Measurements from ENCODE around the gene GPR21.

The GPR21 gene

GRCh38 chr9:123063896-123064295 lies 30.4 kb downstream of the GPR21 start:
- no peak for DNase-seq (ENCODE audit: low spot score)

DNA sequence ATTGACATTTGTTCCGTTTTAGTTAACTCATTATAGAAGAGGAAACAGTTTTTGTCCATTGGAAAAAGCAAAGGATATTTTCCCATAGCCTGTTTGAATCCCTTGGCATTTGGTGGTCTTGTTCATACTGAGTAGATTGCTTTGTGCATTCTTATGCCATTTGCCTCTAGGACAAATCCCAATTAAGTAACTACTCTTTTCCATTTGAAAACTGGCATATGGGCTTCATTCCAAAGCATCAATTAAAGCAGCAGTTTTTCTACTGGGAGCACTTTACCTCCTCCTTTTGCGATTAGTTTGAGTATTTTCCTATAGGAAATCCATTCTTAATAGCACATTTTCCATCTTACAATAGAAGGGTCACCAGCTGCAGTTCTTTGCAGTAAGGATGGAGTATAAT lies 31.2 kb downstream of the GPR21 start:
- DNase-seq (ENCODE audit: low spot score), result no peak

DNA sequence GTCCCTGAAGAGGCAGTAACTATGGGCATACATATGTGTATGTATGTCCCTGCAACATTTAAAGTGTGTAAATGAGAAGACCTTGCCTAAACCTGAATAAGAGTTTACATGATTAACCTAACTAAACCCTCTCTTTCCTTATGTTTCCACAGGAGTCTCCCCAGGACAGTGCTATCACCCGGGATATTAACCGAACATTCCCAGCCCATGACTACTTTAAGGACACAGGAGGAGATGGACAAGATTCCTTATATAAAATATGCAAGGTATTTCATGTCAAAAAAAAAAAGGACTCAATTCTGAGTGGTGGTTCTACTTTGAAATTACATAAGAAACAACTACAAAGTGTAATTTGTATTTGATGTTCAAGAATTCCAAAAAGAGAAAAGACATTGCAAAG lies 31.7 kb downstream of the GPR21 start:
- no peak for DNase-seq (ENCODE audit: low spot score)

DNA sequence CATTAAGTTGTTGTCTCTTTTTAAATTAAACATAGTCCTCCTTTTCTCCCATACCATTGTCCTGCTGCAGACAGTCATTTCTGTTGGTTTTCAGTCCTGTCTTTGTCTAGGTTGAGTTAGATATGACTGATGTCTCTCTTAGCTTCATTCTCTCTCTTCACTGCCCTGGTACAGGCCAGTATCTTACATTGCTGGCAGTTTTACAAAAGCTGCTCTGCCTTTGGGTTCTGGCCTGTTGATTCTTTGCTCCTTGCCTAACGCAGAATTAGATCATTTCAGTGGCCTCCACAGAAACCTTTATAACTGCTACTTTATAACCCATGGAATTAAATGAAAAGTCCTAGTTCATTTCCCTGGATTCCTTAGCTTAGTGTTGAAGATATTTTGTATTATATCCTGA lies 33.7 kb downstream of the GPR21 start:
- no peak for DNase-seq (ENCODE audit: low spot score)

DNA sequence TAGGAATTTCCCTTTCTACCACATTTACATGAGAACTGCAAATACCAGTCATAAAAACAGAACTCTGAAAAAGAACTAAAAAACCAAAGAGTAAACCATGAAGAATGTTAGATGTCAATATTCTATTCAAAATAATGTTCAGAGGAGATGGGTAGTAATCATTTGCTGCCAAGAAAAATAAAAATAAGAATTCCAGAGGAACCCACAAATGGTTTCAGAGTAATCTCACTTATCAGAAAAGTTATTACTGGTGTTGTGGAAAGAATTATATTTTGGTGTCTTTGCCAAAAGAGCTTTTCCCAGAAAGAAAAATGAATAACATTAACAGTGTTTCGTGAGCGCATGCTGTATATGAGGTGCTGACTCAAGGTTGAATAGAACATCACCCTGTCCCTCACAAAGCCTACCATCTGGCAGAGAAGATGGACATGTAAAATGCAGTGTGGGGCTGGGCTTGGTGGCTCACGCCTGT lies 35.6 kb downstream of the GPR21 start:
- no peak for DNase-seq (ENCODE audit: low spot score)

DNA sequence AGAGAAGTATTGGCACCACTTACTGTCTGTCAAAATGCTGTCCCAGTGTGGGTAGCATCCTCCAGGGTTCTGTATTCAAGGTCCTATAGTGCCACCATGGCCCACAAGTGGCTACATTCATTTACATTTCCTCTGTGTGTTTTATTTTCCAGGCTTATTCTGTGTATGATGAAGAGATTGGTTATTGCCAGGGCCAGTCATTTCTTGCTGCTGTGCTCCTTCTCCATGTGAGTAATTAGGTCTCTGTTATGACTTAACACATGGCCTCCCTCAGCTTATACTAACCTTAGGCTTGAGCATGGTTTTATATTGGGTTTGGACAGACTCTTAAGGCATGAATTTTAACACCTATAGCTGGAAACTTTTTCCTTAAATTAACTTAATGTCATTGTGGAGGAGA lies 36.7 kb downstream of the GPR21 start:
- DNase-seq (ENCODE audit: low spot score), result no peak

DNA sequence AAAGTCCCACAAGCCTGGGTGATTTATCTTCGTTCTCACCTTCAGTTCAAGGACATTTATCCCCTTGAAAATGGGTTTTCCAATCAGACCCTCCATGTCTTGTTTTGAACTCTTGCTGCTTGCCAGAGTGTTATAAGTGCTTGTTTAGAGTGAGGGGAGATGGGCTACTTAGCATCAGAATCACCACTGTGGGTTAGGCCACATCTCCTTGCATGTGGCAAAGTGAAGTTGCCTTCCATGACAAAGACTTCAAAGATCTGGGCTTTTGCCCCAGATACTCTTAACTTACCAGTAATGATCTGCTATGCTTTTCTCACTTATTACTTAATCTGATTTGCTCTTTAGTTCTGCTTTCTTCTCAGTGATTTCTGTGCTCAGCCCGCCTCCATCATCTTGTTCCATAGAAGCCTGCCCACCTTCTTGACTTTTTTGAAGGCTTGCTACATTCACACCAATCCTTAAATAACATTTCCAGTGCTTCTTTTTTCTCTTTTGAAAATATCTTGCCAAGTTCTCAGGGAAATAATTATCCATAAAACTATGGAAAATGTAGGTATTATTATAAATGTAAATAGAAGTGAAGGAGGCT lies 39.0 kb downstream of the GPR21 start:
- no peak for DNase-seq (ENCODE audit: low spot score)

DNA sequence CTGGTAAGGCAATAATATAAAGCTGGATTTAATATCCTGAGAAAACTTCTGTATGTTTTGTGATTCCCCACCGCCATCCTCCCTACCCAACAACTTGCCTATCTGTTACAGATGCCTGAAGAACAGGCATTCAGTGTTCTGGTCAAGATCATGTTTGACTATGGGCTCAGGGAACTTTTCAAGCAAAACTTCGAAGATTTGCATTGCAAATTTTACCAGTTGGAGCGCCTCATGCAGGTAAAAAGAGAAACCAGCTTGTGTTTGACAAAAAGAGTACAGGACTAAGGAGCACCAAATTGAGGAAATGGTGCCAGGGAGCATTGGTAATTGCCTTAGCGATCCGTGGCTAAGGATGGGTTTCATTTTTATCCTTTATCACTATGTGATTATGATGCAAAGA lies 40.0 kb downstream of the GPR21 start:
- DNase-seq (ENCODE audit: low spot score), result no peak

DNA sequence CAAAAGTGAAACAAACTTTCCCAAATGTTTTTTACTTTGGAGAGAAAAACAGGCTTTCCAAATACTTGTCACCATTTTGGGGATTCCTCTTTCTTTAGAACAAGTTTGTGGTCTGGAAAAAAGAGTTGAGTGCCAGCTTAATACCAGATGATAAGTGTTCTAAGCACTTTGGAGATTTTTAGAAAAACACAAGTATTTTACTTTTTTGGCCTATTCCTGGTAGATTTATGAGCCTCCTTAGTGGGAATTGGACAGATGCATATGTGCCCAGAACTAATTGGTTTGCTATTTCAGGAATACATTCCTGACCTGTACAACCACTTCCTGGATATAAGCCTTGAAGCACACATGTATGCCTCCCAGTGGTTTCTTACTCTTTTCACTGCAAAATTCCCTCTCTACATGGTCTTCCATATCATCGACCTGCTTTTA lies 40.5 kb downstream of the GPR21 start:
- no peak for DNase-seq (ENCODE audit: low spot score)

DNA sequence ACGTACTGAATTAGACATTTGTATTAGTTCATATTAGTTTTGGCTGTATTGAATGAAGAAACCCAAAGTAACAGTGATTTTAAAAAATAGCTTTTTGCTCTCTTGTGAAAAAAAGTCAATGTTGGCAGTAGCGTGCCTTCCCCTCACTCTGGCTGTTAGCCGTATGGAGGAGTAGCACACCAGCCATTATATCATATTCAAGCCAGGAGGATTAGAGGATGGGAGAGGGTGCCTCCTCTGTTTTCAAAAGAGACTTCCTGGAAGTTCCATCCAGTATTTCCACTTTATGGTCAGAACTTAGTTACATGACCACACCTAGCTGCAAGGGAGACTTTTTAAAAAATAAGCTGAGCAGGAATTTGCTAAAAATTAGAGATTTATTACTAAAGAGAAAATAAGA lies 41.2 kb downstream of the GPR21 start:
- no peak for DNase-seq (ENCODE audit: low spot score)

DNA sequence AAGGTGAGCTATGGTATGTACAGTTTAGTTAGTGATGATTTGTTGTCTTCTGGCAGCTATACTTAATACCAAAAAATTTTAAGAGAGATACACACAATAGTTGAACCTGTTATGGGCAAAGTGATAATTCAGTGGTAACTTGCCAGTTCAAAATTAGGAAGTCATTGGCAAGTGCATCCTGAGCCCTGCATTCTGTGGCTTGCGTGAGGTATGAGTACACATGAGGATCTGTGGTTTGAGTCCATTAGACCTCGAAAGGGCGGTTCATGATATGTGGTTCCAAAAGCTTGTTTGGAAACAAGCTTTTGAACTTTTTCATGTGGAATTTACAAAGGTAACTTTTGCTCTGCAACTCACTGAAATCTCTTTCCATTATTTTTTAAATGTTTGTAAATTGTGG lies 47.0 kb downstream of the GPR21 start:
- DNase-seq (ENCODE audit: low spot score), result no peak

DNA sequence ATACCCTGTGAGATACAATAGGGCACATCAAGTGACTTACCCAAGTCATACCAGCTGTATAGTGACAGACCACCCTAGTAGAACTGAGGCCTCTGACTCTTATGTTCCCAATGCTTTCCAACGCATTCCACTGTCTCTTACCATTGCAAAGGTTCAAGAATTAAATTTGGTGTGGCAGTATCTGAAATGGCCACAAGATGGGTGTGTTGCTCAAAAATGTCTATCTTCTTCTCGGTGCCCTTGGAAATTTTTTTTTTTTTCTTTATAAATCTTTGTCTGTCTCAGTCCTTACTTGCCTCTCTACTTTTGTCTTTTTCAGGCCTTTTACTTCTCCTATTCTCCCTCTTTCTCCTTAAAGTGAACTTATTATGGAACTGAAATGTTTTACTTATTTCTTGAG lies 48.4 kb downstream of the GPR21 start:
- DNase-seq (ENCODE audit: low spot score), result peak; percentile 68

DNA sequence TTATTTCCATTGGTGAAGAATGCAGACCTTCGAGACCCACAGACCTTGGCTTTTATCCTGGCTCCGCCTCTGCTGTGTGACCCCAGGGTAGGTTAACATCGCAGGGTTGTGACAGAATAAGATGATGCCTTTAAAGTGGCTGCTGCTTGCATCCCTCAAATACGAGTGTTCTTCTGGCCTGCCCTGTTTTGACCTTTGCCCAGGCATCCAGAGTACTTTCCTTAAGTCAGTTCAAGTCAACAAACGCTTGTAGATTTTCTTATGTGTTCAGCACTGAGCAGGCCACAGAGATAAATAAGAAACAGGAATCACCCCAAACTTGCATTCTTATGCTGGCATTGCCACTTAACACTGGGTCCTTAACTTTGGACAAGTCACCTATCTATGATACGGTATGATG lies 50.2 kb downstream of the GPR21 start:
- DNase-seq (ENCODE audit: low spot score), result no peak

DNA sequence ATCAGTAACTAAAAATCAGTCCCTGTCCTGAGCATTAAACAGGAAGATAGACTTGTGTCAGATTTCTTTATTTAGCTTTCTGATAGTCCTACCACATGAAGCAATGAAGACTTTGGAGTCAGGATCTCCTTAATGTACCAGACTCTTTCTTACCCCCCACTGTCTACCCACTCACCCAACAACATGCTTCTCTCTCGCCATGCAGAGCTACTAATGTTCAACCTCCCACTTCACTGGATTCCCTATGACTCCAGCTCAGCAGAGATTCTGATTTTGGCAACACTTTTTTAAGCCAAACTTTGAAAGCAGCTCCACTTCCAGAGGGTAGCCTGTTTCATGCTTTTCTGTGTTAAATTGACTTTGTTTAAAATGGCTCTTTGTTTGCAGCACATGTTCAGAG lies 50.8 kb downstream of the GPR21 start:
- no peak for DNase-seq (ENCODE audit: low spot score)

Data from RKO (cell line).